Testis (tissue), 2 donors: Measurements from ENCODE around the gene TENM4.

ENCODE experiments used
- POLR2A ChIP-seq: fragments of 450-650 bp; IDR thresholded peaks from one replicate; pipeline ENCODE4 v1.6.1; 2017; ENCODE audit warnings: antibody characterized with exemption, mild to moderate bottlenecking, moderate library complexity
- TF ChIP-seq, protein P1 (sequence below), 3 experiments: fragments of 450-650 bp in 2 of 3; fragments of 200-600 bp in 1 of 3; sonication (generic) in 1 of 3; IDR thresholded peaks; one replicate each; pipeline ENCODE4 v1.5.1; 2016 to 2019; ENCODE audit warnings: antibody characterized with exemption in 3 of 3, mild to moderate bottlenecking in 2 of 3, moderate library complexity in 1 of 3

DNA sequence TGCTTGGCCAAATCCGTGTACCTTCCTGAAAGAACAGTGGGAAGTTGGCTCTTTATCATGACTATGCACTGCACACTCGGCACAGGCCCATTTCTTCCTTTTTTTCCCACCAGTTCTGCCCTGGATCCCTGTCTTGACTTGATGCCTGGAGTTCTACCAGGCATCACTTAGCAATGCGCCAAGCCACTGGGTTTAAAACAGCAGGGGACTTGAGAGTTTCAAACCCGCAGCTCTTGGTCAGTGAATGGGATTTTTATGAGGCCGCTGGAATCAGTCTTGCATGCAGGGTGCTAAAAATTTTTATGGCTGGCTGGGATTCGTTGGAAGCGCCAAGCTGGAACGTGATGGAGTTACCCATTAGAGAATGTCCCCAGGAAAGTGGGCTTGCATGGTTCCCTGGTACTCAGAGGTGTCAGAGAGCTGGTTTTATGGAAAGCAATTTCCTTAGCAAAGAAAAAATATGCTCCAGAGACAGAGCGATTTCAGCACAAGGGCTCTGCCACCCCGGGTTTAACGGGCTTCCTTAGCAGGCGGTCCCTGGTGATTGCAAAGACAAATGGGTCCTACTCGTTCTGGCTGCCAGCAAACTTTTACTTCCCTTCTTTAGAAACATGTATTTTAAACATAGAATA is 432.9 kb downstream of the TENM4 start:
- TF ChIP-seq, protein P1, sequence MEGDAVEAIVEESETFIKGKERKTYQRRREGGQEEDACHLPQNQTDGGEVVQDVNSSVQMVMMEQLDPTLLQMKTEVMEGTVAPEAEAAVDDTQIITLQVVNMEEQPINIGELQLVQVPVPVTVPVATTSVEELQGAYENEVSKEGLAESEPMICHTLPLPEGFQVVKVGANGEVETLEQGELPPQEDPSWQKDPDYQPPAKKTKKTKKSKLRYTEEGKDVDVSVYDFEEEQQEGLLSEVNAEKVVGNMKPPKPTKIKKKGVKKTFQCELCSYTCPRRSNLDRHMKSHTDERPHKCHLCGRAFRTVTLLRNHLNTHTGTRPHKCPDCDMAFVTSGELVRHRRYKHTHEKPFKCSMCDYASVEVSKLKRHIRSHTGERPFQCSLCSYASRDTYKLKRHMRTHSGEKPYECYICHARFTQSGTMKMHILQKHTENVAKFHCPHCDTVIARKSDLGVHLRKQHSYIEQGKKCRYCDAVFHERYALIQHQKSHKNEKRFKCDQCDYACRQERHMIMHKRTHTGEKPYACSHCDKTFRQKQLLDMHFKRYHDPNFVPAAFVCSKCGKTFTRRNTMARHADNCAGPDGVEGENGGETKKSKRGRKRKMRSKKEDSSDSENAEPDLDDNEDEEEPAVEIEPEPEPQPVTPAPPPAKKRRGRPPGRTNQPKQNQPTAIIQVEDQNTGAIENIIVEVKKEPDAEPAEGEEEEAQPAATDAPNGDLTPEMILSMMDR (IDR thresholded peaks at IDR 0.05), result no peak
- no peak for TF ChIP-seq POLR2A
